ENCODE results near the gene PPCS. TPM values are rescaled to one million over a fixed set of nuclear protein-coding genes. Genes with fewer than 3 reads are reported as not detected.

Gene PPCS
- total RNA-seq, 1 donor from 2014 or later, result 41.7 TPM

GRCh38 chr1:42424201-42424600 lies 32.1 kb upstream of the PPCS start:
- TF ChIP-seq CTCF (IDR thresholded peaks at IDR 0.05), result no peak
- no peak overlapping the region for H3K4me3 Mint-ChIP-seq (ENCODE audit: unreplicated experiment)
- no peaks in the 10 kb centered on the region for H3K4me1 Mint-ChIP-seq (ENCODE audit: unreplicated experiment)
- no peaks in the 10 kb centered on the region for H3K36me3 Mint-ChIP-seq (ENCODE audit: unreplicated experiment)
- no peak overlapping the region for H3K27ac Mint-ChIP-seq (ENCODE audit: unreplicated experiment)
- H3K27me3 Mint-ChIP-seq (ENCODE audit: unreplicated experiment), result peaks cover 32% of the 10 kb centered on the region
- DNase-seq (ENCODE audit: extremely low spot score, unreplicated experiment), result no peak
- no peaks in the 10 kb centered on the region for H3K9me3 Mint-ChIP-seq (ENCODE audit: unreplicated experiment)

DNA sequence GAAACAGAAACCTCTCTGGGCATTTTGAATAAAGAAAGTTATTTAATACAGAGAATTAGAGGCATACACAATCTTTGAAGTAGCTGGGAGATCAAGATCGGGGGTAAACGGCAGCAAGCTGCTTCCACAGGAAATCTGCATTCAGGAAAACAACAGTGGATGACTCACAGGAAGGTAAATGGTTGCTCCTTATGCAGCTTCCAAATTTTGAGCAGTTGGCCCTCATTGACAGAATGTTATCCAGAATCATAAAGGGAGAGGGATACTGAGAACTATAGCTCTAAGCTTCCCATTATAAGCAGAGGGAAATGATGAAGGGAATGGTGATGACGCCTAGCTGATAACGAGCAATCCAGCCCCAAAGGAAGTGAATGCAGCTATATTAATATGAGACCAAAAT lies 29.1 kb upstream of the PPCS start:
- peaks cover 23% of the 10 kb centered on the region for H3K27me3 Mint-ChIP-seq (ENCODE audit: unreplicated experiment)
- no peak overlapping the region for H3K27ac Mint-ChIP-seq (ENCODE audit: unreplicated experiment)
- no peak for TF ChIP-seq CTCF (IDR thresholded peaks at IDR 0.05)
- no peak overlapping the region for H3K4me3 Mint-ChIP-seq (ENCODE audit: unreplicated experiment)
- H3K4me1 Mint-ChIP-seq (ENCODE audit: unreplicated experiment), result no peaks in the 10 kb centered on the region
- H3K9me3 Mint-ChIP-seq (ENCODE audit: unreplicated experiment), result no peaks in the 10 kb centered on the region
- no peak for DNase-seq (ENCODE audit: extremely low spot score, unreplicated experiment)
- H3K36me3 Mint-ChIP-seq (ENCODE audit: unreplicated experiment), result no peaks in the 10 kb centered on the region

GRCh38 chr1:42429603-42430002 lies 26.7 kb upstream of the PPCS start:
- H3K27me3 Mint-ChIP-seq (ENCODE audit: unreplicated experiment), result peaks cover 21% of the 10 kb centered on the region
- no peak for DNase-seq (ENCODE audit: extremely low spot score, unreplicated experiment)
- H3K4me3 Mint-ChIP-seq (ENCODE audit: unreplicated experiment), result no peak overlapping the region
- TF ChIP-seq CTCF (IDR thresholded peaks at IDR 0.05), result no peak
- no peaks in the 10 kb centered on the region for H3K4me1 Mint-ChIP-seq (ENCODE audit: unreplicated experiment)
- no peak overlapping the region for H3K27ac Mint-ChIP-seq (ENCODE audit: unreplicated experiment)
- no peaks in the 10 kb centered on the region for H3K36me3 Mint-ChIP-seq (ENCODE audit: unreplicated experiment)
- no peaks in the 10 kb centered on the region for H3K9me3 Mint-ChIP-seq (ENCODE audit: unreplicated experiment)

- H3K4me3 Mint-ChIP-seq (ENCODE audit: unreplicated experiment), result no peak overlapping the region
- no peak overlapping the region for H3K27ac Mint-ChIP-seq (ENCODE audit: unreplicated experiment)
- no peak for TF ChIP-seq CTCF (IDR thresholded peaks at IDR 0.05)
- no peak for DNase-seq (ENCODE audit: extremely low spot score, unreplicated experiment)
- H3K4me1 Mint-ChIP-seq (ENCODE audit: unreplicated experiment), result no peaks in the 10 kb centered on the region
- no peaks in the 10 kb centered on the region for H3K36me3 Mint-ChIP-seq (ENCODE audit: unreplicated experiment)
- H3K9me3 Mint-ChIP-seq (ENCODE audit: unreplicated experiment), result no peaks in the 10 kb centered on the region
- peaks cover 18% of the 10 kb centered on the region for H3K27me3 Mint-ChIP-seq (ENCODE audit: unreplicated experiment)
These were observed 25.8 kb upstream of the PPCS start for GRCh38 chr1:42430286-42431135.

- no peak for TF ChIP-seq CTCF (IDR thresholded peaks at IDR 0.05)
- H3K27me3 Mint-ChIP-seq (ENCODE audit: unreplicated experiment), result peaks cover 18% of the 10 kb centered on the region
- H3K36me3 Mint-ChIP-seq (ENCODE audit: unreplicated experiment), result no peaks in the 10 kb centered on the region
These were observed 24.8 kb upstream of the PPCS start for GRCh38 chr1:42431514-42431913.

More at GRCh38 chr1:42431514-42431913, 24.8 kb upstream of the PPCS start:
- no peak overlapping the region for H3K27ac Mint-ChIP-seq (ENCODE audit: unreplicated experiment)
- DNase-seq (ENCODE audit: extremely low spot score, unreplicated experiment), result no peak
- no peaks in the 10 kb centered on the region for H3K9me3 Mint-ChIP-seq (ENCODE audit: unreplicated experiment)
- no peak overlapping the region for H3K4me3 Mint-ChIP-seq (ENCODE audit: unreplicated experiment)
- H3K4me1 Mint-ChIP-seq (ENCODE audit: unreplicated experiment), result no peaks in the 10 kb centered on the region
